Gastroesophageal sphincter (tissue), 4 donors: ENCODE results near the gene CACNA1C. TPM values are rescaled to one million over a fixed set of nuclear protein-coding genes. Genes with fewer than 3 reads are reported as not detected.

ENCODE experiments used
- ATAC-seq: fragments of 150-250 bp; one replicate; pipeline ENCODE4 v1.9.1; 2016; ENCODE audit warnings: mild to moderate bottlenecking, moderate library complexity
- H3K27ac ChIP-seq, 4 donors: fragments of 200-600 bp; sonication (generic) in 3 of 4; 1 replicate in 3 of 4; 2 replicates in 1 of 4; pipeline ENCODE4 v1.5.1; 2016 to 2019
- H3K27me3 ChIP-seq: fragments of 200-600 bp; sonication (generic); one replicate; pipeline ENCODE4 v1.5.1; 2019
- H3K36me3 ChIP-seq, 2 donors: fragments of 200-600 bp; sonication (generic); one replicate each; pipeline ENCODE4 v1.5.1; 2019; ENCODE audit warnings: control low read depth in 1 of 2
- H3K4me1 ChIP-seq, 3 donors: fragments of 200-600 bp; sonication (generic); 1 replicate in 2 of 3; 2 replicates in 1 of 3; pipeline ENCODE4 v1.5.1; 2016 to 2019; ENCODE audit warnings: control low read depth in 2 of 3
- H3K4me3 ChIP-seq, 2 donors: fragments of 200-600 bp; sonication (generic); one replicate each; pipeline ENCODE4 v1.5.1; 2019; ENCODE audit warnings: mild to moderate bottlenecking in 1 of 2, moderate library complexity in 1 of 2
- H3K9me3 ChIP-seq, 3 donors: fragments of 200-600 bp; sonication (generic); one replicate each; pipeline ENCODE4 v1.5.1; 2017 to 2019; ENCODE audit warnings: control low read depth in 2 of 3
- CTCF ChIP-seq, 4 experiments: fragments of 200-600 bp in 2 of 4; fragments of 450-650 bp in 2 of 4; sonication (generic) in 1 of 4; IDR thresholded peaks; one replicate each; pipeline ENCODE4 v1.5.1; 2017 to 2019; ENCODE audit warnings: antibody characterized with exemption in 4 of 4, mild to moderate bottlenecking in 2 of 4, moderate library complexity in 2 of 4
- EP300 ChIP-seq: sonication (generic); formaldehyde crosslinking; IDR thresholded peaks from one replicate; pipeline ENCODE4 v1.6.1; 2017; ENCODE audit warnings: antibody characterized with exemption, mild to moderate bottlenecking
- POLR2A ChIP-seq, 2 donors: fragments of 450-650 bp; IDR thresholded peaks; one replicate each; pipeline ENCODE4 v1.6.1; 2017; ENCODE audit warnings: antibody characterized with exemption in 2 of 2, mild to moderate bottlenecking in 2 of 2, moderate library complexity in 1 of 2
- POLR2AphosphoS5 ChIP-seq: sonication (generic); formaldehyde crosslinking; IDR thresholded peaks from one replicate; pipeline ENCODE4 v1.6.1; 2017; ENCODE audit warnings: antibody characterized with exemption
- WGBS, 2 donors: methylation state at CpG; one replicate each; pipeline ENCODE4 v1.1.5; 2018; ENCODE audit warnings: low coverage in 1 of 2; 5-methylcytosine and 5-hydroxymethylcytosine counted together
- total RNA-seq, 4 donors: library from RNA; depleted of rRNA; stranded (reverse); fragments of >200 nt; gene quantifications; one replicate each; pipeline ENCODE4 v1.1.0, GENCODE V29; 2016

The CACNA1C gene
- total RNA-seq, 4 donors from 2014 or later = 22.9 to 96.2 (median 41.4) TPM

- Histone ChIP-seq H3K4me3 (no peak overlapping the region), H3K27me3 (no peaks in the 10 kb centered on the region), H3K27ac (no peak overlapping the region), H3K4me1 (no peaks in the 10 kb centered on the region), H3K36me3 (peaks cover 0 to 90% of the 10 kb centered on the region in 2 donors), H3K9me3 (no peaks in the 10 kb centered on the region)
- 94 to 100% methylated on average over 2 of the region's 2 CpGs for WGBS, 2 donors
- no peak for ATAC-seq
- TF ChIP-seq POLR2AphosphoS5 = no peak
- TF ChIP-seq EP300 = no peak
- TF ChIP-seq POLR2A (IDR thresholded peaks at IDR 0.05) = no peak
- TF ChIP-seq CTCF (IDR thresholded peaks at IDR 0.05) = no peak
Observed at GRCh38 chr12:2662524-2662923, 609.7 kb downstream of the CACNA1C start.

- TF ChIP-seq CTCF (IDR thresholded peaks at IDR 0.05) (no peak), EP300 (no peak), POLR2AphosphoS5 (no peak), POLR2A (IDR thresholded peaks at IDR 0.05) (no peak)
- no peaks in the 10 kb centered on the region for H3K9me3 ChIP-seq
- H3K36me3 ChIP-seq = peaks cover 0 to 90% of the 10 kb centered on the region in 2 donors
- no peak for ATAC-seq
- H3K4me1 ChIP-seq = no peaks in the 10 kb centered on the region
- 58 to 60% methylated on average over 2 of the region's 7 CpGs for WGBS, 2 donors
- H3K27ac ChIP-seq = no peak overlapping the region
- H3K4me3 ChIP-seq = no peak overlapping the region
- no peaks in the 10 kb centered on the region for H3K27me3 ChIP-seq
Observed at GRCh38 chr12:2664721-2665577, 612.2 kb downstream of the CACNA1C start.

GRCh38 chr12:2666411-2666810, 613.6 kb downstream of the CACNA1C start:
- Histone ChIP-seq H3K9me3 (no peaks in the 10 kb centered on the region), H3K4me3 (no peak overlapping the region), H3K36me3 (peaks cover 0 to 93% of the 10 kb centered on the region in 2 donors), H3K27me3 (no peaks in the 10 kb centered on the region), H3K4me1 (no peaks in the 10 kb centered on the region), H3K27ac (no peak overlapping the region)
- ATAC-seq = no peak
- TF ChIP-seq POLR2AphosphoS5 (no peak), EP300 (no peak)
- WGBS, 2 donors = 77 to 78% methylated on average over 2 to 11 of the region's 11 CpGs

GRCh38 chr12:2666846-2667245, 614.1 kb downstream of the CACNA1C start:
- no peak for ATAC-seq
- H3K27ac ChIP-seq = no peak overlapping the region
- H3K4me1 ChIP-seq = no peaks in the 10 kb centered on the region
- H3K27me3 ChIP-seq = no peaks in the 10 kb centered on the region
- peaks cover 0 to 93% of the 10 kb centered on the region in 2 donors for H3K36me3 ChIP-seq
- H3K4me3 ChIP-seq = no peak overlapping the region
- 90% methylated on average over 3 of the region's 3 CpGs; no CpG with 5 or more reads in 1 of the 2 donors for WGBS, 2 donors
- TF ChIP-seq POLR2A (IDR thresholded peaks at IDR 0.05) (no peak), POLR2AphosphoS5 (no peak), EP300 (no peak), CTCF (IDR thresholded peaks at IDR 0.05) (no peak)
- no peaks in the 10 kb centered on the region for H3K9me3 ChIP-seq

GRCh38 chr12:2667716-2668440, 615.1 kb downstream of the CACNA1C start:
- Histone ChIP-seq H3K36me3 (peaks cover 0 to 95% of the 10 kb centered on the region in 2 donors), H3K4me3 (no peak overlapping the region), H3K4me1 (no peaks in the 10 kb centered on the region), H3K9me3 (no peaks in the 10 kb centered on the region), H3K27ac (no peak overlapping the region), H3K27me3 (no peaks in the 10 kb centered on the region)
- TF ChIP-seq EP300 (no peak), POLR2A (IDR thresholded peaks at IDR 0.05) (no peak), CTCF (IDR thresholded peaks at IDR 0.05) (no peak), POLR2AphosphoS5 (no peak)
- no peak for ATAC-seq
- 61 to 76% methylated on average over 3 to 5 of the region's 17 CpGs for WGBS, 2 donors
